HK-2 (cell line): ENCODE data around the gene PGPEP1.
"Not testable (repeated sequence)": the region's sequence is repeated elsewhere in the genome, so short reads cannot be mapped to it uniquely, and the experiment has no call there.

Experiments used
- DNase-seq: peaks from one replicate; pipeline ENCODE4 v3.0.0-alpha.2; 2018; ENCODE audit not compliant: unreplicated experiment

The PGPEP1 gene

DNA sequence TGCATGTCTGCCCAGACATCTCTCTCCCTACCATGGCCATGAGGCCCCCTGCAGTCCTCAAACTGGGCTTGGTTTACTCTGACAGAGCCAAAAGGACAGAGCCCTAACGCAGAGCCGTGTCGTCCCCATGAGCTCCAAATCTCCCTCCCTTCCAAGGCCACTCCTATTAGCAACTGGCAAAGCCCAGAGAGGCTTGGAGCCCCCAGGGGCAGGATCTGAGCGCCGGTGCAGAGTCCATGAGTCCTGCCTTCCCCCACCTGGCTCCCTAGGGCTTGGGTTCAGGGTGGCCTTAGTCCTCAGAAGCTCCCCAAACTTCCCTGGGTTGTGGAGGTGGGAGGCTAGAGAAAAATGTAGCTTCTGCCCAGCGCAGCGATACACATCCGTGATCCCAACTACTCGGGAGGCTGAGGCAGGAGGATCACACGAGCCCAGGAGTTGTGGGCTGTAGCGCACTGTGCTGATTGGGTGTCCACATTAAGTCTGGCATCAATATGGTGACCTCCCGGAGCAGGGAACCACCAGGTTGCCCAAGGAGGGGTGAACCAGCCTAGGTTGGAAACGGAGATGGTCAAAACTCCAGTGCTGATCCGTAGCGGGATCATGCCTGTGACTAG, 7.4 kb upstream of the PGPEP1 start:
- no peak for DNase-seq

DNA sequence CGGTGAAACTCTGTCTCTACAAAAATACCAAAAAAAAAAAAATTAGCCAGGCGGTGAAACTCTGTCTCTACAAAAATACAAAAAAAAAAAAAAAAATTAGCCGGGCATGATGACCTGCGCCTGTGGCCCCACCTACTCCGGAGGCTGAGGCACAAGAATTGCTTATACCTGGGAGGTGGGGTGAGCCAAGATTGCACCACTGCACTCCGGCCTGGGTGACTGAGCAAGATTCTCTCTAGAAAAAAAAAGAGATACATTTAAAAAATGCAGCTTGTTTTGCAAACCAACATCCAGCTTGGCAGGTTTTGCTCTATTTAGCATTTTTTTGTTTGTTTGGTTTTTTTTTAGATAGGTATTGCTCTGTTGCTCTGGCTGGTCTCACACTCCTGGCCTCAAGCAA, 6.7 kb upstream of the PGPEP1 start:
- DNase-seq: no peak

- DNase-seq: no peak
Measured at GRCh38 chr19:18336121-18336520, 4.3 kb upstream of the PGPEP1 start.

DNA sequence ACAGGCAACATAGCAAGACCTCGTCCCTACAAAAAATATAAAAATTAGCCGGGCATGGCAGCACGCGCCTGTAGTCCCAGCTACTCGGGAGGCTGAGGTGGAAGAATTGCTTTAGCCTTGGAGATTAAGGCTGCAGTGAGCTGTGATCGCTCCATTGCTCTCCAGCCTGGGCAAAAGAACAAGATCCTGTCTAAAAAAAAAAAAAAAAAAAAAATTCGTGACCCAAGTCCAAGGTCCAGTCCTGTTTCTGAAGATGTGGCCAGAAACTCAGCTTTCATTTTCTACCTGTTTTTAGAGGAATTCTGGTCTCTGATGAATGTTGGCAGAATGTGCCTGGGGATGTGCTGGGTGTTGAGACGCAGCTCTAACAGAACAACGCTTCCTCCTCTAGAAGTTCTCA, 1.9 kb upstream of the PGPEP1 start:
- no peak for DNase-seq

DNA sequence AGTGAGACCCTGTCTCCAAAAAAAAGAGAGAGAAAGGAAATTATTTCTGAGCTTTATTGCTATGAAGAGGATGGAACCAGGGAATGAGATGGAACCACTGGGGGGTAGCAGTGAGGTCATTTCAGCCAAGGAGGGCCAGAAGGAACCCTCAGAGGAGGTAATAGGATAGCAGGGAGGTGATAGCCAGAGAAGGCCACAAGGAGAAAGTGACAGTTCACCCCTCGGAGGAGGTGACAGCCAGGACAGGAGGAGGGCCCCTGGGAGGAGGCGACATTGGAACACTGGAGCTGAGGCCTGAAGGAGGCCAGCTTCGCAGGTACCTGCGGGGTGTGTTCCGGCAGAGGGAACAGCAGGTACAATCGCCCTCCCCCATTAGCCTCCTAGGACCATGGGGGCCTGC, 675 bp upstream of the PGPEP1 start:
- DNase-seq: no peak

- DNase-seq: peak; percentile 57
Measured at GRCh38 chr19:18340990-18341868, 831 bp downstream of the PGPEP1 start.

DNA sequence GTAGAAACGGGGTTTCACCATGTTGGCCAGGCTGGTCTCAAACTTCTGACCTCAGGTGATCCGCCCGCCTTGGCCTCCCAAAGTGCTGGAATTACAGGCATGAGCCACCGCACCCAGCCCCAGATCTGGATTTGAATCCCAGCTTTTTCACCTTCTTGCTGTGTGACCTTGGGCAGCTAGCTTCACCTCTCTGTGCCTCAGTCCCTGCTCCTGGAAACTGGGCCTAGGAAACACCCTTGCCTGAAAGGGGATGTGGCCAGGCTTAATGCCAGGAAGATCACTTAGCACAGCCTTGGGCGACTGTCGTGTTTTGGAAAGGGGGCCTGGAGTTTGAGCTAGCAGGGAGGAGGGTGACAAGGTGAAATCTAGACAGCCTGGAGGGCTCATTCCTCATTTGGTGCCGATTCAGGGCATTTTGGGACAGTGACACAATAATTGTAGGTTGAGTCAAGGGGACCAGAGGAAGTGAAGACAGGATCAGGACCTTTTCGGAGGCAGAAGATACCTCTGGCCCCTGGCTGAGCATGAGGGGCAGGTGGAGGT, 1.8 kb downstream of the PGPEP1 start:
- no peak for DNase-seq

- no peak for DNase-seq
Measured at GRCh38 chr19:18344582-18344950, 4.2 kb downstream of the PGPEP1 start.

DNA sequence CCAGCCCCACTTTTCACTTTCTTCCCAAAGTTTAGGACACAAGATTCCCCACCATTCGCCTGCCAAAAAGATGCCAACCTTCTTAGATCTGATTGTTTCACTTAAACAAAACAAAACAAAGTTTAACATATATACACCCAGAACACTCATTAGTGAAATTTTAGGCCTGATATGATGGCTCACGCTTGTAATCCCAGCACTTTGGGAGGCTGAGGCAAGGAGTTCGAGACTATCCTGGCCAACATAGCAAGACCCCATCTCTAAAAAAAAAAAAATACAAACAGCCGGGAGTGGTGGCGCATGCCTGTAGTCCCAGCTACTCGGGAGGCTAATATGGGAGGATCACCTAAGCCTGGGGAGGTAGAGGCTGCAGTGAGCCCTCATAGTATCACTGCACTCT, 4.9 kb downstream of the PGPEP1 start:
- DNase-seq: no peak

DNA sequence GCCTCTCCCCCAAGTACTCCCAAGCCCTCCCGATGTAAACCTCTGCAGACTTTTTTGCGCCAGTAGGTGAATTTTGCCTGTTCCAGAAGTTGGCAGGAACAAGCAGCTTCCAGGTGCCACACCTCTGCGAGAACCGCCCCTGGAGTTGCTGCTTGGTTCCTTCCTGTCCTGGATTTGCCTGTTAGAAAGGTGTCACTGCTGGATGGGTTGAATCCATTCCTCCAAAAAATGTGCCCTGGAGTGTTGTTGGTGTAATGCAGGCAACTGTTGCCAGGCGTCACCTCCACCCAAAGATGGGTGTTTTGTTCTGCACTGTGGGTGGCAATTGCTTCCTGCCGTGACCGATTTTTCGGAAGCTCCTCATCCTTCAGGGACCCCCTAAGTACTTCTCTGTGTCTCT, 5.7 kb downstream of the PGPEP1 start:
- DNase-seq: no peak

GRCh38 chr19:18348171-18348570, 7.8 kb downstream of the PGPEP1 start:
- no peak for DNase-seq

DNA sequence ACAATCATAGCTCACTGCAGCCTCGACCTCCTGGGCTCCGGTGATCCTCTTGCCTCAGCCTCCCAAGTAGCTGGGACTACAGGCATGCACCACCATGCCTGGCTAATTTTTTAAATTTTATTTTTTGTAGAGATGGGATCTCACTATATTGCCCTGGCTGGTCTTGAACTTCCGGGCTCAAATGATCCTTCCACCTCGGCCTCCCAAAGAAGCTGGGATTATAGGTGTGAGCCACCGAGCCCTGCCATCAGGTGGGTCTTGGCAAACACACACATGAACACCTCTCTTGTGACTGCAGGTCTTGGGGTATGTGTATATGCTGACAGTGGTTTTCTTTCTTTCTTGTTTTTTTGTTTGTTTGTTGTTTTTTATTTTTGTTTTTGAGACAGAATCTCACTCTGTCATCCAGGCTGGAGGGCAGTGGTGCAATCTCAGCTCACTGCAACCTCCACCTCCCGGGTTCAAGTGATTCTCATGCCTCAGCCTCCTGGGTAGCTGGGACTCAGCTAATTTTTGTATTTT, 8.5 kb downstream of the PGPEP1 start:
- not testable (repeated sequence) for DNase-seq

DNA sequence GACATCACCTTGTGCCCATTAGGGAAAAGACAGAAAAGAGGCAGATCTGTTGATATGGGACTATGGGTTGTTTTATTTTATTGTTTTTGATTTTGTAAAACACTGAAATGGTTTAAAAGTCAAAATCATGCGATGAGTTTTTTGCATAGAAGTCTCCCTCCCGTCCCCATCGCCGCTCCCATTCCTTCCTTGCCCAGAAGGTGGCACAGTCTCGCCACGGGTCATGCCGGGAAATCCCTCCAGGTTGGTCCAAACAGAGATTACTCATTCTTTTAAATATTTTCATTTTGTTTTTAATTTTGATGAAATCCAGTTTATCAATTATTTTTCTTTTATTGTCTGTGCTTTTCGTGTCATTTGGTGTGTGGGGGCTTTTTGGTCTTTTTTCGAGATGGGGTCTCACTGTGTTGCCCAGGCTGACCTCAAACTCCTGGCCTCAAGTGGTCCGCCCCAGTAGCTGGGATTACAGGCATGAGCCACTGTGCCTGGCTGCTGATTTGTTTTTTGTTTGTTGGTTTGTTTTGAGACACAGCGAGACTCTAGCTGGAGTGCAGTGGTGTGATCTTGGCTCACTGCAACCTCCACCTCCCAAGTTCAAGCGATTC, 9.2 kb downstream of the PGPEP1 start:
- peak; percentile 58 for DNase-seq

GRCh38 chr19:18350490-18350889, 10.1 kb downstream of the PGPEP1 start:
- no peak for DNase-seq

DNA sequence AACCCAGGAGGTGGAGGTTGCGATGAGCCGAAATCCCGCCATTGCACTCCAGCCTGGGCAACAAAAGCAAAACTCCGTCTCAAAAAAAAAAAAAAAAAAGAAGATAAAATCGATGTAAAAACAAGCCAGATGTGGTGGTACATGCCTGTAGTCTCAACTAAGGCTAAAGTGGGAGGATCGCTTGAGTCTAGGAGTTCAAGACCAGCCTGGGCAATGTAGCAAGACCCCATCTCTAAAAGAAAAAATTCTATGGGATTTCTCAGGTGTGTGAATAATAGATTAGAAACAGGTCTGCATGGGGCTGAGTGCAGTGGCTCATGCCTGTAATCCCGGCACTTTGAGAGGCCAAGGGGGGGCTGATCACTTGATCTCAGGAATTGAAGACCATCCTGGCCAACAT, 11.1 kb downstream of the PGPEP1 start:
- no peak for DNase-seq

- no peak for DNase-seq
Measured at GRCh38 chr19:18353378-18354005, 13.1 kb downstream of the PGPEP1 start.

GRCh38 chr19:18354743-18355142, 14.3 kb downstream of the PGPEP1 start:
- DNase-seq: not testable (repeated sequence)

DNA sequence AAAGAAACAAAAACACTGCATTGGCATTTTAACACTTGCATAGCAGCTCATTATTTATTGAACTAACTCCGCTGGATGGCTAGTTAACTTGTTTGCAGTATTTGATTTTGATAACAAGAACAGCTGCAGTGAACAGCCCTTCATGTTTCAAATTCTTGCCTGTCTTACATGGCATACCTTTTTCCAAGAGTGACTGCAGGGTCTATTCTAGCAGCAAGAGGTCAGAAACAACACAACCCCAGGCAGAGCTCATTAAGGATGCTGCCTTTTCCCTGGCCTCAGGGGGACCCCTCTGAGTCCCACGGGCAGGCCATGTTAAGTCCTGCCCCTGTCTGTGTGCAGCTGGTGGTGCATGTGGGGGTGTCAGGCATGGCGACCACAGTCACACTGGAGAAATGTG, 16.6 kb downstream of the PGPEP1 start:
- no peak for DNase-seq

DNA sequence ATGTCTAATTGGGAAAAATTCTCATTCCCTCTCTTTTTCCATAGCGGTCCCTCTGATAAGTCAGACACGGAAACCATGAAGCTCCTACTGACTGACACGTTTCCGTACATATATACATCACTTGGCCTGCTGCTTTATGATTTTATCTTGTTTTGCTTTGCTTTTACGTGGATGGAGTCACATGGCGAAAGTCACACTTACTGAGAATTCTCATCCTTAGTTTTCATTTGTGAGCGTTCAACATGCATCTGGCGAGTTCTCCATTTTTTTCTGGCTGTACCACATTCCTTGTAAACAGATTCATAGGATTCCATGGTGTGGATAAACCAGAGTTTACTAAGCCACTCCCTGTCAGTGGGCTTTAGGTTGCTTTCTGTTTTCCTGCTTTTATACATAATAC, 21.2 kb downstream of the PGPEP1 start:
- DNase-seq: no peak

- no peak for DNase-seq
Measured at GRCh38 chr19:18362934-18363542, 22.6 kb downstream of the PGPEP1 start.

- DNase-seq: no peak
Measured at GRCh38 chr19:18363787-18364186, 23.4 kb downstream of the PGPEP1 start.
